Thyroid gland (tissue), 4 donors: ENCODE measurements around the gene LIMK1. TPM values are rescaled to one million over a fixed set of nuclear protein-coding genes. Genes with fewer than 3 reads are reported as not detected.
A peak's percentile ranks its signal among the peaks of the same experiment; 100 is the strongest.

ENCODE experiments used
- DNase-seq, 2 donors: peaks; one replicate each; pipeline ENCODE4 v3.0.0-alpha.2; 2019
- H3K27ac ChIP-seq, 3 donors: fragments of 200-600 bp; sonication (generic); 1 replicate in 2 of 3; 2 replicates in 1 of 3; pipeline ENCODE4 v1.5.1; 2016 to 2019; ENCODE audit warnings: mild to moderate bottlenecking in 1 of 3, moderate library complexity in 1 of 3
- H3K27me3 ChIP-seq: fragments of 200-600 bp; sonication (generic); one replicate; pipeline ENCODE4 v1.5.1; 2019
- H3K36me3 ChIP-seq, 2 donors: fragments of 200-600 bp; sonication (generic); one replicate each; pipeline ENCODE4 v1.5.1; 2016 to 2019
- H3K4me1 ChIP-seq, 2 donors: fragments of 200-600 bp; sonication (generic); one replicate each; pipeline ENCODE4 v1.5.1; 2017 to 2019
- H3K4me3 ChIP-seq, 3 donors: fragments of 200-600 bp; sonication (generic); replicated peaks in 1 of 3; 1 replicate in 2 of 3; 2 replicates in 1 of 3; pipeline ENCODE4 v1.5.1; 2016; ENCODE audit warnings: mild to moderate bottlenecking in 1 of 3
- H3K9me3 ChIP-seq: fragments of 200-600 bp; sonication (generic); one replicate; pipeline ENCODE4 v1.5.1; 2017
- CTCF ChIP-seq, 6 experiments: fragments of 200-600 bp in 3 of 6; fragments of 450-650 bp in 3 of 6; sonication (generic) in 3 of 6; IDR thresholded peaks; one replicate each; pipeline ENCODE4 v1.5.1; 2016 to 2019; ENCODE audit warnings: antibody characterized with exemption in 6 of 6, mild to moderate bottlenecking in 2 of 6, inconsistent platforms in 1 of 6, moderate library complexity in 1 of 6
- POLR2A ChIP-seq, 2 donors: fragments of 450-650 bp; IDR thresholded peaks; one replicate each; pipeline ENCODE4 v1.6.1; 2017; ENCODE audit warnings: antibody characterized with exemption in 2 of 2, mild to moderate bottlenecking in 2 of 2, moderate library complexity in 1 of 2
- WGBS, 2 donors: methylation state at CpG; one replicate each; pipeline ENCODE4 v1.1.5; 2017; 5-methylcytosine and 5-hydroxymethylcytosine counted together
- intact Hi-C: fragments of 100-400 bp; cut with DNase I; formaldehyde crosslinking; loops from one replicate; pipeline ENCODE4 v1.15.1; 2023
- total RNA-seq, 4 donors: library from RNA; depleted of rRNA; stranded (reverse); fragments of >200 nt; gene quantifications; one replicate each; pipeline ENCODE4 v1.2.3, GENCODE V29; 2016

Gene LIMK1
- total RNA-seq, 4 donors from 2014 or later: 16.7 to 32.8 (median 21.5) TPM

GRCh38 chr7:74104702-74105101 lies 21.1 kb downstream of the LIMK1 start:
- peaks cover 9 to 25% of the 10 kb centered on the region in 2 donors for H3K36me3 ChIP-seq
- H3K27ac ChIP-seq: peak overlapping the region; percentile 19 to 83 (median 72)
- H3K4me3 ChIP-seq: no peak overlapping the region
- no peaks in the 10 kb centered on the region for H3K27me3 ChIP-seq
- H3K4me1 ChIP-seq: peaks cover 0 to 14% of the 10 kb centered on the region in 2 donors
- peak; percentile 89 to 93 for DNase-seq
- H3K9me3 ChIP-seq: no peaks in the 10 kb centered on the region
- intact Hi-C loops: no loop called here
- WGBS, 2 donors: 20 to 44% methylated on average over 8 of the region's 8 CpGs
- TF ChIP-seq CTCF (IDR thresholded peaks at IDR 0.05): no peak
- no peak for TF ChIP-seq POLR2A (IDR thresholded peaks at IDR 0.05)

GRCh38 chr7:74105992-74106391 lies 22.4 kb downstream of the LIMK1 start:
- intact Hi-C loops: no loop called here

GRCh38 chr7:74106846-74107245 lies 23.2 kb downstream of the LIMK1 start:
- peaks cover 0 to 8% of the 10 kb centered on the region in 2 donors for H3K4me1 ChIP-seq
- H3K9me3 ChIP-seq: no peaks in the 10 kb centered on the region
- H3K27ac ChIP-seq: no peak overlapping the region
- no peak overlapping the region for H3K4me3 ChIP-seq
- WGBS, 2 donors: 100% methylated on average over 2 to 4 of the region's 18 CpGs
- no peak for DNase-seq
- no peak for TF ChIP-seq CTCF (IDR thresholded peaks at IDR 0.05)
- no peak for TF ChIP-seq POLR2A (IDR thresholded peaks at IDR 0.05)
- peaks cover 25 to 31% of the 10 kb centered on the region in 2 donors for H3K36me3 ChIP-seq
- intact Hi-C loops: no loop called here
- H3K27me3 ChIP-seq: no peaks in the 10 kb centered on the region

More at GRCh38 chr7:74105992-74106391, 22.4 kb downstream of the LIMK1 start:
- TF ChIP-seq CTCF (IDR thresholded peaks at IDR 0.05) (no peak), POLR2A (IDR thresholded peaks at IDR 0.05) (no peak)
- Histone ChIP-seq H3K4me1 (peaks cover 0 to 12% of the 10 kb centered on the region in 2 donors), H3K4me3 (no peak overlapping the region), H3K36me3 (peaks cover 16 to 28% of the 10 kb centered on the region in 2 donors), H3K27me3 (no peaks in the 10 kb centered on the region), H3K27ac (no peak overlapping the region), H3K9me3 (no peaks in the 10 kb centered on the region)
- 92 to 100% methylated on average over 1 to 5 of the region's 11 CpGs for WGBS, 2 donors
- no peak for DNase-seq

- no peaks in the 10 kb centered on the region for H3K4me1 ChIP-seq
These were observed 31.7 kb downstream of the LIMK1 start for GRCh38 chr7:74115326-74115725.

GRCh38 chr7:74116356-74116755 lies 32.8 kb downstream of the LIMK1 start:
- DNase-seq: no peak
- no peaks in the 10 kb centered on the region for H3K9me3 ChIP-seq
- no peak overlapping the region for H3K4me3 ChIP-seq
- no peaks in the 10 kb centered on the region for H3K4me1 ChIP-seq
- H3K27ac ChIP-seq: no peak overlapping the region
- intact Hi-C loops: no loop called here
- WGBS, 2 donors: 92 to 94% methylated on average over 10 to 13 of the region's 13 CpGs
- H3K36me3 ChIP-seq: peaks cover 23 to 41% of the 10 kb centered on the region in 2 donors
- no peaks in the 10 kb centered on the region for H3K27me3 ChIP-seq
- TF ChIP-seq CTCF (IDR thresholded peaks at IDR 0.05) (no peak), POLR2A (IDR thresholded peaks at IDR 0.05) (no peak)

More at GRCh38 chr7:74115326-74115725, 31.7 kb downstream of the LIMK1 start:
- peaks cover 21 to 41% of the 10 kb centered on the region in 2 donors for H3K36me3 ChIP-seq
- intact Hi-C loops: no loop called here
- H3K27me3 ChIP-seq: no peaks in the 10 kb centered on the region
- no peak overlapping the region for H3K4me3 ChIP-seq
- no peaks in the 10 kb centered on the region for H3K9me3 ChIP-seq
- TF ChIP-seq CTCF (IDR thresholded peaks at IDR 0.05): no peak
- TF ChIP-seq POLR2A (IDR thresholded peaks at IDR 0.05): no peak
- WGBS, 2 donors: 72 to 74% methylated on average over 17 of the region's 17 CpGs
- DNase-seq: no peak
- no peak overlapping the region for H3K27ac ChIP-seq
